NCI-H1417 treated with DMSO at 0.1 percent for 48 hours (cell line): Measurements from ENCODE around the gene UTF1.
A peak's percentile ranks its signal among the peaks of the same experiment; 100 is the strongest.

Source experiments
- DNase-seq: peaks from one replicate; lab custom pipeline; 2025; lab: John Stamatoyannopoulos, UW

Gene UTF1

DNA sequence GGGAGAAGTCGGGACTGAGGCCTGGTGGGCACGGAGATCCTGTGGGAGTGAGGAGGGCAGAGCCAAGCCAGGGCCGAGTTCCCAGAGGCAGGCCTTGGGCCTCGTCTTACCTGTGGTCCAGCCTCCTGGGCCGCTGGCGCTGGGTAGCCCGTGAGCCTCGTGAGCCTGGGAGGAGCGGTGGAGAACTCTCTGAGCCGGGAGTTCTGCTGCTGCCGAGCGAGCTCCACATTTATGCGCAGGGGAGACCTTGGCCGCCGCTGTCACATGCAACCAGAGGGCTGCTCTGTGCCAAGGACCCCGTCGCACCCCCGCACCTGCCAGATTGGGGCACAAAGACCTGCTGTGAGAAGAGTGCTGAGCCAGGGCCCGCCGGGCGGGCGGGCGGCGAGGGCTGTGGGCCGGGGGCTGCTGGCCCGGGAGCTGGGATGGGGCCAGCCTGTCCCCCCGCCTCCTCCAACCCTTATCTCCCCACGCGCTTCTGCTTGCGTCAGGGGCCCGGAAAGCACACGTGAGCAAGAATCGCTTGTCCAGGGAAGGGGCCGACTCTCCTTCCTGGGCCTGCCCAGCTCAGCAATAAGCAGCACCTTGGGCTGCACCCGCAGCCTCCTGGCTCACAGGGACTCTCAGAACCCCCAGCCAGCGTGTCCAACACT lies 17.8 kb downstream of the UTF1 start:
- DNase-seq = no peak

DNA sequence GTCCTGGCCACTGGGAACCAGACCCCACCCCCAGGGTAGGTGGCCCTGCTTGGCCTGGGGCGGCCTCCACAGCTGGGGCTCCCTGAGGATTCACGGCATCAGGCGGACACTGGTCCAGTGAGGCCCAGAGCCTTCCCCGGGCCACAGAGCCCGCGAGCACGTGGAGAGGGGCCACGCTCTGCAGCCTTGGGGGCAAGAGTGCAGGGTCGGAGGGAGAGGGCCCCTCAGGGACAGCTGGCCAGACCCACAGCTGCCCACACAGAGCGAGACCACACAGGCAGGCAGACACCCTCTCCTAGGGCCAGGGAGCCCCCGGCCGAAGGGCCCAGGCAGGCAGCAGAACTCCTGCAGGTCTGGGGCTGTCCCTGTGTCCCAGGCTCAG lies 18.3 kb downstream of the UTF1 start:
- DNase-seq = no peak

DNA sequence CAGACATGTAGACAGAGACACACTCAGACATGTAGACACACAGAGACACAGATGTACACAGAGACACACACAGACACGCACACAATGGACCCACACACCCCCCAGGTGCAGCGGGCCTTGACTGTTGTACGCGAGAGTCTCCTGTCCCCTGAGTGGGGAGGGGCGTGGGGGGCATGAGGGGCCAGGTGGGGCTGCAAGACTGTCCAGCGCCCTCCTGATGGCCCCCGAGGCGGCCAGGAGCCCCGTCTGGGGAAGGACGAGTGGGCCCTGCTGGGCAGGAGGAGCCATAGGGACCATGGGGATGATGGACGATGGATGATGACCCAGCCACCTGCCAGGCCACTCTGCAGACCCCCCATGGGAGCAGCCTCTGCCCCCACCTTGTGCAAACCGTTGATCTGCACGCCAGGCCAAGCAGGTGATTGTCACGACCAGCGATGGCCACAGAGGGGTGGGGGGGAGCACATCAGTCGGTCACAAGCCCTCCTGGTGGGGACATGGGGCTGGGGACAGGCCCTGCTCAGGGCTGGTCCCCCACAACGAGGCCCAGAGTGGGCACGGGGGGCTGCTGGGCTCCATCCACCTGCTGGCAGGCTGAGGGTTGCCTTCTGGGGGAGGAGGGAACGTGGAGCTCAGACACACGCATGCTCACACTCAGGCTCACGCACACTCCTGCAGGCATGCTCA lies 19.2 kb downstream of the UTF1 start:
- no peak for DNase-seq

DNA sequence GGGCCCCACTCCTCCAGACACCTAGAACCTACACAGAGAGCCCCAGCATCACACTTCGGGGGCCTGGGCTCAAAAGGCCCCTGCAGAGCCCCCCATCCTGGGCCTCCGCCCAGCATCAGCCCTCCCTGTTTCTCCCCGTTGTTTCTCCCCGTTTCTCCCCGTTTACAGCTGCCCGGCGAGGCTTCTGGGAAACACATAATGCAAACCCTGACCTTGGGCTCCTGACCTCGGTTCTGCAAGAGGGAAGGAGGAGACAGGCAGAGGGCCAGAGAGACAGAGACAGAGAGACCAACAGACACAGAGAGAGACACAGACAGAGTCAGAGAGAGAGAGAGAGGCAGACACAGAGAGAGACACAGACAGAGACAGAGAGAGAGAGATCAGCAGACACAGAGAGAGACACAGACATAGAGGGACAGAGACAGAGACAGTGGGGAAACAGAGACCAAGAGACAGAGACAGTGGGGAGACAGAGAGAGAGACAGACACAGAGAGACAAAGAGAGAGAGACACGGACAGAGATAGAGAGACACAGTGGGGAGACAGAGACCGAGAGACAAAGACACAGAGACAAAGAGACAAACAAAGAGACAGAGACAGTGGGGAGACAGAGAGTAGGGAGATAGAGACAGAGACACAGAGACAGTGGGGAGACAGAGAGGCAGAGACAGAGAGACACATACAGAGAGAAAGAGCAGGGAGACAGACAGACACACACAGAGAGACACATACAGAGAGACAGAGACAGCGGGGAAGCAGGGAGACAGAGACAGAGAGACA lies 20.1 kb downstream of the UTF1 start:
- DNase-seq = no peak

DNA sequence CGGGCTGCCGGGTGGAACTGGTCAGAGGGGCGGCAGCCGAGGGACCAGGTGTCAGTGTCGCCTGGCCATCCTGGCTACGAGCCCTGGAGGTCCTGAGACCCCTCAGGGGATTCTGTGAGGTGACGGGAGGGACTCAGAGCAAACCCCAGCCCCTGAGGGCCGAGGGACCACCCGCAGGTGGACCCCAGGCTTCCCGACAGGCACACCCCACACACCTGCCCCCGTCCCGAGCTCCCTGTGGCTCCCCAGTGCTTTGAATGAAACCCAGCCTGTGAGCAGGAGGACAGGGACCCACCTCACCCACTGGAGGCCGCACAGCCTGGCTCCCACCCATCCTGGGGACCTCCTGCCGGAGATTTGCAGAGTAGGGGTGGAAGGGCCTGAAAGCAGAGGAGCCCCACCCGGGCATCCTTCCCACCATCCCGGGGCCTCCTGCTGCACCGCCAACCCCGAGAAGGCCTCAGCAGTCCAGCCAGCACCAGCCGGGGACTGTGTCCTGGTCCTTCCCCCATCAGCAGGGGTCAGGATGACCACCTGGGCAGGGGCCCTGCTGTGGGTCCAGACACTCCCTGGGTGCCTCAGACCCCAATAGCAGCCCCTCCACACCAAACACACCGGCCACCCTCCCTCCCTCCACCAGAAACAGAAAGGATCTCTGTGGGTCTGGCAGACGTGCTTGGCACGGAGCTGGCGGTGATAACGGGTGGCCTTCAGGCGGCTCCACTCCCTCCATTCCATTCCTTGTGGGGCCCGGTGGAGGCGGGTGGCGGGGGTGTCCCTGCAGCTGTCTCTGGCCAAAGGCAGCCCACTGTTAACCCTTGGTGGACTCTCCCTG lies 21.6 kb downstream of the UTF1 start:
- no peak for DNase-seq

DNA sequence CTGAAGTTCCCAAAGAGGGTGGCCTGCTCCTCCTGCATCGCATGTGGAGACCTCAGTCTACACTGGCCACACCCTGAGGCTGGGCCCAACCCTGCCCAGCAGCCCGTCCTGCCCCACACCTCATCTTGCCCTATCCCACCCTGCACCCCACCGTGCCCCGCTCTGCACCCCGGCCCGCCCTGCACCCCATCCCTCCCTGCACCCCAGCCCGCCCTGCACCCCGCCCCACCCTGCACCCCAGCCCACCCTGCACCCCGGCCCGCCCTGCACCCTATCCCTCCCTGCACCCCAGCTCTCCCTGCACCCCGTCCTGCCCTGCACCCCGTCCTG lies 22.2 kb downstream of the UTF1 start:
- DNase-seq = no peak

DNA sequence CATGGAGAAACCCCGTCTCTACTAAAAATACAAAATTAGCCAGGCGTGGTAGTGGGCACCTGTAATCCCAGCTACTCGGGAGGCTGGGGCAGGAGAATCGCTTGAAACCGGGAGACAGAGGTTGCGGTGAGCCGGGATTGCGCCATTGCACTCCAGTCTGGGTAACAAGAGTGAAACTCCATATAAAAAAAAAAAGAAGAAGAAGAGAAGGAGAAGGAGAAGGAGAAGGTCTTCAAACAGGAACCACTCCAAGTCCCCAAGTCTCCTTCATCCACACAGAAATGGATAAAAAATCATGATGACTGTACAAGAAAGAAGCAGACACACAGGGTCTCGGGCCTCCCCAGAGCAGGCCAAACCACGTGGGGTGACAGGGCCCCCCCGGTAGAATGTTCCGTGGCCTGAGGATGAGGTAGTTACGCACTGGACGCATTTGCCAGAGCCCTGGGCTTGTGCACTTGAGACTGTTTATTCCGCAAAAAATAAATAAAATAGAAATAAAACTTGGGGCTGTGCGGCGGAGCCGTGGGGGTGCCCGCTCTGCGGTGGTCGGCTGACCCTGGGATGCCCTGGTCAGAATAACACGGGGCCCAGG lies 23.4 kb downstream of the UTF1 start:
- no peak for DNase-seq

DNA sequence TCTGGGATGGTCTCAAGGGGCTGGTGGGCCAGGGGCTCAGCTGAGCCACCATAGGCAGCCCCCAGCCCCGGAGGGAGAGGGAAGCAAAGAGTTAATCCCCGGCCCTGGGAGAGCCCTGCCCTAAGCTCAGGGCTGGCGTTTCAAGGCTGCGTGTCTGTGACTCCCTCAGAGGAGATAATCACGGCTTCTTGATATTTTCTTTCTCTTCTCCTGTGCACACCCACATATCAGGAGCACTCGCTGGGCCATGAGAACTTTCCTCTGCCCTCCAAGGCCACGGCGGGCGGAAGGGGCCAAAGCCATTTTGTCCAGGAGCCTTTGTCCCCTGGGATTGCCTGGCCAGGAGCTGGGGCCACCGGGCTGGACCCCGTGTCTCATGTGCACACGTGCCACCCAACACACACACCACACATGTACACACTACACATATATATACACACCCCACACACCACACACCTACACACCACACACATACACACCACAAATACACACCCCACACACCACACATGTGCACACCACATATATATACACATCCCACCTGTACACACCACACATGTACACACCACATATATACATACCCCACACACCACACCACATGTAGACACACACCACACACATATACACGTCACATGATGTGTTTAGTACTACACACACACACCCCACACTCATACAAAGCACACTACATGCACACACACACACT lies 24.6 kb downstream of the UTF1 start:
- DNase-seq = no peak

DNA sequence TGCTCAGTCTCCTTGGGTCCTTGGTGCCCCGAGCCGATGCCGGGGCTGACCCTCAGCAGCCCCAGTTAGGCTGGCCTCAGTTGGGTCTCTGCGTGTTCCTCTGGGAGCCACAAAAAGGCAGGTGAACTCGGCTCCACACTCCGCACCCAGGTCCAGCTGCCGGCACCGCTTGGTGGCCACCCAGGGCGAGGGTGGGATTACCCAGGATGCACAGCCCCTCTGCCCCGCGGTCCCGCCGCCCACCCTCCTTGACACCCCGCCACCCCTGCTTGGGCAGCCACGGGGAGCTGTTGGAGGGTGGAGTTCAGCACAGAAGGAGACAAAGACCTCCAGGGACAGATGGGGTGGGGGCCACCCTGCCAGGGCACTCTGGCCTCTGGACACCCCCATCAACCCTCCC lies 25.3 kb downstream of the UTF1 start:
- DNase-seq = no peak

DNA sequence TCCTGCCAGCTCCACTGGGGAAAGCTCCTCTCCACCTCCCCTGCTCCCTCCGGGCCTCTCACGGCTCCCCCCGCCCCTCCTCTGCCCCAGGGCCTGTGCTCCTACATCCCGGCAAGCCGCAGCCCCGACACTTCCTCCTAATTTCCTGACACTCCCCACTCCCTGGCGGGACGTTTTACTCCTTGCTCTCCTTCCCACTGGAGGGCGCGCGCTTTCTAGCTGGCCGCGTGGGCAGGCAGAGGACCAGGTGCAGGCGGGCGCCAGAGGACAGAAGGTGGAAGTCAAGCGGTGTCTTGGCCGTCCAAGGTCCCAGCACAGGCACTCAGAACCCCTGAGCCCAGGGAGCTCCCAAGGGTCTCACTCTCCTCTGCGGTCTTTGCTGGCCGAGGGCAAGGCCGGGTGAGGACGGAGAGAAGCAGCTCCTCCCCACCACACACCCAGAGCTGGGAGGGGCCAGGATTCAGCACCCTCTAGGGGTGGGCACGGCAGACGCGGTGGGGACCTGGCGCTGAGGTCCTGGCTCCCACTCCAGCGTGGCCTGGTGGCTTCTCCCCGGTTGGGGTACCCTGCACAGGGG lies 27.6 kb downstream of the UTF1 start:
- no peak for DNase-seq

DNA sequence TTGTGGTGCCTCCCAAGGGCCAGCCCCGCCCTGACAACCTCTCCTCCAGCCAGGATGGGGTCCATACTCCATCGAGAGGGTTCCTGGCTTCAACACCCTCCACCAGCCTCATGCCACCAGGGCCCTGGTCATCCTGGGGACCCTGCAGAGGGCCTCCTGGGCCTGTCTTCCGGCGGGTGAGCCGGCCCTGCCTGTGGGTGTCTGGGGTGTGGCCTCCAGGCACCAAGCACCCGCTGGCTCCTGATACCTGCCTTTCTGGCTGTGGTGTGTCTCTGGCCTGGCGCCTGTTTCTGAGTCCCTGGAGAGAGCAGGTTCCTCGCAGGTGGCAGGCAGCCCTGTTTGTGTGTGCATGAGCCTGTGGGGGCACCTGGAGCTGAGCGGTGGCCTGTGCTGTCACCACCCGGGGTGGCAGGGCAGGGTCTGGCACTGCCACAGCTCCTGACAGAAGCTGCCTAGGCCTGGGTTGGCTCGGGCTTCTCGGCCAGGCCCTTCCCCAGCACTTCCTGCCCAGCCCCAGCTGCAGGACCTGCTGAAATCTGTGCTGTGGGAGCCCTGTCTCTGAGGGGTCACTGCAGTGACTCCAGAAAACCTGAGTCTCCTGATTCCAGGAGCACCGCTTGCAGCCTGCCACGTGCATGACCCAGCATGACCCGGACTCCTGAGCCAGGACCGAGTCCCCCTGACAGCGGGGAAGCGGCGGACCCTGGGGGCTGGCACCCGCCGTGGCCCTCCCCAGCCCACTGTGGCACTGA lies 28.2 kb downstream of the UTF1 start:
- DNase-seq = no peak

DNA sequence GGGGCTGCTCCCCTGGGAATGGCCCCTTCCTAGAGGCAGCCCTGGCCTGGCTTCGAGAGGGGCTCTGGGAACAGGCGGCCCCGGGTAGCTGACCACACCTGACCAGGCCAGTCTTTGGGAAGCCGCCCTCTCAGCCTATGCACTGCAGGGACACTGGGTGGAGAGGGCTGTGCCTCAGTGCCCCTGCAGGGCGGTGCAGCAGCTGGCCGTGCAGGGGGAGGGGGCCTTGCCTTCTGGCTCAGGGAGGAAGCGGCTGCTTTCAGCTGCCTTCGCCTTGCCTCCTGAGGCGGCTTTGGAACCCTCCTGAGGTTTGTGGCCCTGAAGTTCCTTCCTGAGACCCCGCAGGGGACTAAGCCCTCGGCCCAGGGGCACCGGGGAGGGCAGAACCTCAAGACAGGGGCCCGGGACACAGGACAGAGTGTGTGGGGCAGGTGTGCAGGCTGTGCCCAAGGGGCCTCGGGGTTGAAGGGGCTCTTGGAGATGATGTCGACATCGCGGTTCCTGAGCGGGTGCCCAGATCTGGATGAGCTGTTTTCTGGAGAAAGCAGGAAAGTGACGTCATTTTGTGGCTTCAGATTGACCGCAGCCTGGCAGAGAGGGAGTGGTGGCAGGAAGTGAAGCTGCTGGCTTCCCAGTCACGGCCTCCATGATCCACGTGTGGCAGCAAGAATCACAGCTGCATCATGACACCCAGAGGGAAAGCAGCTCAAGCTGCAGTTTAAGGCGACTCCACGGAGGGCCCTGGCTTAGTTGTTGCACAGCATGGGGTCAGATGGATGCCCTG lies 29.0 kb downstream of the UTF1 start:
- no peak for DNase-seq

DNA sequence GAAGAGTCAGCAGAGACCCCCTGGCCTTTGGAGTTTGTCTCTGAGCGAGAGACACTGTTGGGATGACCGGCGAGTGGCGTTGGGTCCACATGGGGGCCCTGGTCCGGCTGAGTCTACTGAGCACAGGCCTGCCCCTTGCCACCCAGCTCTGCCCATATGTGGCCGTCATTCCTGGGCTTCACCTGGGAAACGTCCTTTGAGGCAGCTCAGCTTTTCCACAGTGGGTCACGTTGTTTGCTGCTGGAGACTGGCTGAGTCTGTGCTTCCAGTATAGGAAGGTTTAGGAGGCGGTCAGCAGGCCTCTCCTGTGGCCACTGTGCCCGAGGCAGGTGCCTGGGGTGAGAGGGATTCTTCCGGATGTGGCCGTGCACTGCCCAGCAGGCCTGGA lies 29.6 kb downstream of the UTF1 start:
- DNase-seq = no peak

DNA sequence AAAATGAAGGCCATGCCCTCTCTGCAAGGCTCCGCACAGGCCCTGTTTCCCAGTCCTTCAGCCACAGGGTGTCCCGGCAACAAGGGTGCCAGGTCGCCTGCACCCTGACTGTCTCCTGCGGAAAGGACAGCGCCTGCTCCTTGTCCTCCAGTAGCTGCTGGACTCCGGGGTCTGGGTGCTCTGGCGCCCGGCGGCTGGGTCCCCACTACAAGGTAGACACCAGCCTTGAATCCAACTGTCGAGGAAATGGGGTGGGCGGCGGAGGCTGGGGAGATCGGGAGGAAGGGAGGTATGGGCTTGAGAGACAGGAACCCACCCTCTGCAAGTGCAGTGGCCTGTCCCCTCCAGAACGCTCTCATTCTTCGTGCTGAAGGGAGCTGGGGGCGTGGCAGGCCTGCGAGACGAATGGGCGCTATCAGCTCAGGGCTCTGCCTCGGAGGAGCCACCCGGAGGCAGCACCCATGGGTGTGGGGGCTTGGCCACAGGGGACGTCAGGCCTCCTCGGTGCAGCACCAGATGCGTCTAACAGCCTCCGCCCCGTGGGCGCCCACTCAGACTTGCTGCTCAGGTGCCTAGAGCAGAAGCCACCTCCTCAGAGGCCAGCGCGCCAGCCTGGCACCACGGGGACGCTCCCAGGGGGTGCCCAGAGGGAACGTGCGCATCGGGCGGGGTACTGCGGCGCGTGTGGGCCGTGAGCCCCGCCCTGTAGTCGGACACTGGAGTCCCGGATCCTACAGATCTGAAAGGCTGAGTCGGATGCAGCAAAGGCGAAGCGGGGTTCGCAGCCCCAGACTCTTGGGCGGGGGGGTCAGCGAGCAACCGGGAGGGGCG lies 31.1 kb downstream of the UTF1 start:
- no peak for DNase-seq

DNA sequence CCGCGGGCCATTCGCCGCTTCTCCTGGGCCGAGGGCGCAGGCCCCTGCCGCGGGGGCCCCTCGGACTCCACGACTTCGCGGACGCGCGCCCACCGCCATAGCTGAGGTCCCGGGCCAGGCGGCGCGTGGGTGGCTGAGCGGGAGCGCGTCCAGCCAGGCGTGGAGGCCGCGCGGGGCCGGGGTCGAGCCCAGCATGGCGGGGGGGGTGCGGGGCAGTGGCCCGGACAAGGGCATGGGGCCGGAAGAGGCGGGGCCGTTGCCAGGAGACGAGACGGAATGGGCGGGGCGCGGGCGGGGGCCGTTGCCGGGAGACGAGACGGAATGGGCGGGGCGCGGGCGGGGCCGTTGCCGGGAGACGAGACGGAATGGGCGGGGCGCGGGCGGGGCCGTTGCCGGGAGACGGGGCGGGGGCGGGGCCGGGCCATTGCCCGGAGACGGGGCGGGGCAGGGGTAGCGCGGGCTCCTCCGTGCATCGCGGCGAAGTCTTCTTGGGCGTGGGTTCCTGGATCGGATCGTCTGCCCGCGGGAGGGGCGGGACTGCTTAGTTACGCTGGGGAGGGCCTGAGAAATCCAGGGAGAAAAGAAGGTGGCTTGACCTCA lies 31.8 kb downstream of the UTF1 start:
- no peak for DNase-seq

DNA sequence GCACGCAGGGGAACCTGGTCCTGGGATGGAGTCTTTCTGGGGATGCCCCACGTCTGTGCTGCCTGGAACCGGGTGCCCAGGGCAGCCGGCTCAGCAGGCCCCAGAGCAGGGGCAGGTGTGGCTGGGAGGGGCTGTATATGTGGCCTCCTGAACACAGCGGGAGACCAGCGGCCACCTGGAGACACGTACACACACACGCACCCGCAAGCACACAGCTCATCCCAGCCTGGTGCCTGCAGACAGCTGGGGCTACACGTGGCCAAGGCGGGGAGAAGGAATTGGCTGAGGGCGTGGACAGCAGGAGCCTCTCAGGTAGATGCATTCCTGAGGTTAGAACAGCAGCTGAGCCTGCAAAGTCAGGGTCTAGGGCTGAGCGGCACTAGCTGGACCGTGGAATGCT lies 32.7 kb downstream of the UTF1 start:
- DNase-seq = peak; percentile 31

DNA sequence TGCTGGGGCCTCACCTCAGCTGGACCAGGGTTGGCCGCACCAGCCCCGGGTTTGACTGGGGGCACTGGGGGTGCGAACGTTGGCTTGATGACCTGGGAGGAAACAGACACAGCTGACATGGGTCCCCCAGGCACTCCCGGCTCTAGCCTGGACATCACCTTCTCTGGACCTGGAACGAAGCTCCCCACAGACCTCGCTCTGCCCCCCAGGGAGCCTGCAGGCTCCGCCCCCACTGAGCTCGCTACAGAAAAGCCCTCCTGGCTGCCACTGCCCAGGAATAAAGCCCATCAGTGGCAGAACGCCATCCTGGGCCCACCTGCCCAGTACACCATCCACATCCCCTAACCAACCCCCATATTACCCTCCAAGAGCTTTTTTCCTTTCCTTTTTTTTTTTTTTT lies 33.7 kb downstream of the UTF1 start:
- DNase-seq = no peak

DNA sequence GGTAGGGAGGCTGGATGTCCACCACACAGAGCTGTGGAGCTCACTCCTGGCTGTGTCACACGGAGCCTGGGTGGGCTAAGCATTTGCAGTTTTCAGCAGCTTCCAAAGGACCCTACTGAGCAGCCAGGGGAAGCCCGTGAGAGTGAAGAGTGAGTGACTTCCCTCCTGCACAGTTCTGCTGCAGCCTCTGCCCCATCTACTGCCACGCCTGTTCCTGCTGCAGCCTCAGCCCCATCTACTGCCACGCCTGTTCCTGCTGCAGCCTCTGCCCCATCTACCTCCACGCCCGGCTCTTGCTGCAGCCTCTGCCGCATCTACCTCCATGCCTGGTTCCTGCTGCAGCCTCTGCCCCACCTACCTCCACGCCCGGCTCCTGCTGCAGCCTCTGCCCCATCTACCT lies 34.4 kb downstream of the UTF1 start:
- DNase-seq = no peak
